Activated naive CD8-positive, alpha-beta T cell treated with anti-CD3 and anti-CD28 coated beads, Interleukin-2, amount 50 U/mL, for 16 hours (primary cell): ENCODE measurements around the gene DUSP10.

Experiments used
- DNase-seq: peaks from one replicate; pipeline ENCODE4 v3.0.0-alpha.2; 2020; ENCODE audit warnings: low read depth, low spot score

The DUSP10 gene

DNA sequence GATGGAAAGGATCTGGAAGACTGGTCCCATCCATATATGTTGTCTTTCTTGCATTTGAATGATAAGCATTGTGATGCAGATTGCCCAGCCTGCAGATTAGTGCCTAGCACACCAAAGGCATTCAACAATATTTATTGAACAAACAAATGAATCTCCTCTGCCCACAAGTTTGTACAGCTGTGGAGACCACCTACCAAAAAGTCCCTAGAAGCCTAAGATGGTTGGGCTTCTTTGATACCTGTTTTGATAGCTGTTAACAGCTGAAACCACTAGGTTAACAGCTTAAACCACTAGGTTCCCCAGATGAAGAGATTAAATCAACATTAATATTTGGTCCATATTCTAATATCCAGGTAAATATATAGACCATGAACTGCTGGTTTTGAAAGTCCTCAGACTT, 9.8 kb downstream of the DUSP10 start:
- DNase-seq, result no peak

DNA sequence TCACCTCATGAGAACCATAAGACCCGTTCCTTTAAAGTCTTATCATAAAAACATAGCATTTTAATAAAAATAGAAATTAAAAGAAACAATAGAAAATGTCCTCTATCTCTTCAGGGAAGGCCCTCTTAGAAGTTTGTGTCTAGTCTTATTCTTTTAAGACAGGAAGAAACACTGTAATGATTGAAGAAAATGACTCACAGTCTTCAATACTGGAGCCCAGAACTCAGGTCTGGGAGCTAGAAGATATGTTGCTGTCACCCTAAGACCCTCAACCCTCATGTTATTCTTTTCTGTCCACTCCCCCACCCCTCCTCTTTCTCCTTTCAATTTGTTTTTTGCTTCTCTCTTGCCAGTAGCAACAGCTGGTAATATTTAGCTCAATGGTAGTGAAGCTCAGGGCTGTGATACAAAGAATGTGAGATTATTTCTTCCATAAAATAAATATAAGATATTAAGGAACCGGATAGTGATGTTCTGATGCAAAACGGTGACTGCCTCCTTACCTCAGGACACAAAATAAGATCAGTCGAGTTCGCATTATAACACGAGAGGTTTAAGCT, 12.0 kb downstream of the DUSP10 start:
- DNase-seq, result no peak

DNA sequence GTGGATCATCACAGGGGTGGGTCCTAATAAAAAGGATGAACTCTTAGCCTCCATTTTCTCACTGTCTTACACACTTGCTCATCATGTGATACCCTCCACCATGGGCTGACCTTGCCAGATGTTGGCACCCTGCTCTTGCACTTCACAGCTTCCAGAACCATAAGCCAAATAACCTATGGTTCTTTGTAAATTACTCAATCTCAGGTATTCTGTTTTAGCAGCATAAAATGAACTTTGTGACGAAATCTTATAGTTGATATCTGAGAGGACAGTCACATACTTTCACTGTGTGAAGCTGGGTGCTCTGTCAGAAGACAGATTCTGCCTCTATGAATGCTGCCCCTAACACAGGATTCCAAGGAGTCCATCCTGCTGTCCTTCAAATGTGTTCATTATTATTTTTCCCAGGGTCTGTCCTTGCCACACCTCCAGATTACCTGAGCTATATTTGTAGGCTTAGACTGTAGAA, 13.8 kb downstream of the DUSP10 start:
- no peak for DNase-seq

DNA sequence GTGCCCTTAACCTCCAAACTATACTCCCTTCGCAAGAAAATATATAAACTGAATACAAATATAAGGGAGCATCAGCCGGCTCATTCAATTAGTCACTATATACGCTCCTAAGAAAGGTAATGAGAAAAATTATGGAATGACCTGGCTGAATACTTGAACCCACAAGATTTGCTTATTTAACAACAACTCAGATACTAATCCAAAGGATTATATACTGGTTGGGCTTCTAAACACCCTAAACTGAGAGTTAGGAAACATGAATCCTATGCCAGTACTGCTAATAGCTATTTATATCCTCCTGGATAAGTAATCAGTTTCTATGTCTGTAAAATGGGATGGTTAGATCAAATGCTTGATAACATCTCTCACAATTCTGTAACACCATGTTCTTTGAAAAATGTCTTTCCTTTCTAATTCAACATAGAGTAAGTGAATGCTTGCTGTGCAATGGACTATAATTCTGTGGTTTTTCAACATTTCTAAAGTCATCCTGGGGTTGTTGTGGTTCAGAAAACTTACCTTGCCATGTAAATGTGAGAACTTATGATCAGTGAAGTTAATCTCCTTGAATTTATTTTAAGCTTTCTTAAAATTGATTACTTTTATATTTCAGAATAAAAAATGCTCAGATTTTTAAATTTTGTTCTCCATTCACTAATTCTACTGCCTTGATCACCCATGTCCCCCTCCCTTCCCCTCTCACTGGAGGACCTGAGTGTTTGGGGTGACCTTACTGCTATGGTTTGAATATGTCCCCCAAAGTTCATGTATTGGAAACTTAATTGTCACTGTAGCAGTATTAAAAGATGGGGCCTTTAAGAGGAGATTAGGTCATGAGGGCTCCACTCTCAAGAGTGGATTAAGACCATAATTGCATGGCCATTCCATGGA, 14.5 kb downstream of the DUSP10 start:
- DNase-seq, result no peak

DNA sequence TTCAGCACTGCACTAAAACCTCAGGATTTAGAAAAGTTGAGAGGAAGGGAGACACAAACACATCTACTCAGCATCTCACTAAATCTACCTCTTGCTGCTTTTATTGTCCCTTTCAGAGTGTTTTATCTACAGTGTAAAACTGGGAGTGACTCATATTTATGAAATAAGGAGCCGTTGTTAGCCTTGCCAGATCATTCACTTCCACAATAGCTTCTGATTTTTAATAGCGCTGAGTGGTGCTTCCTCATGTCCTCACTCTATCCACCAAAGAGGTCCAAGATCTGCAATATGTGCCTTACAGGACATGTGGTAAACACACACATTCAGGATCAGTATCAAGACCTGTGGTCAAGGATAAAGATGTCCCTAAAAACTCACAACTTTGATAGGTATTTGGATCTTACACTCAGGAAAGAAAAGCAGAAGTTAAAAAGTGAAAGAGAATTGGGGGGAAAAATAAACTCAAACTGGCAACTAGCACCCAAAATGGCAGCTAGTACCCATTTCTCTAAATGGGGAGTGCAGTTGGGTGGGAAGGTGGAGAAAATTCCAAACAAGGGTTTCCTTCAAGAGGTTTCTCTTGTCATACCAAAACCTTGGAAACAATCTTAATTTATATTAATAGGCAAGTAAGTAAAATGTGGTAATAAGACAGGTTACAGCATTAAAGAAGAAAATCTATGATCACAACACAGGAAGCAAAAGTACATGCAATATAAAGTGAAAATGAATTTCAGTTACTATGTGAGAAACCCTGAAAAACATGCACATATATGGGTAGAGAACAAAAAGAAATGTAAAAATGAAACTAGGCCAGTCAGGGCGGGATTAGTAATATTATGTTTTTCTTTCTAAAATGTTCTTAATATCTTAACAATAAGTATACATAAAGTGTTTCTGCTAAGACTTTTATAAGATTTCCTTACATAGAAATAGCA, 15.9 kb downstream of the DUSP10 start:
- DNase-seq, result no peak

DNA sequence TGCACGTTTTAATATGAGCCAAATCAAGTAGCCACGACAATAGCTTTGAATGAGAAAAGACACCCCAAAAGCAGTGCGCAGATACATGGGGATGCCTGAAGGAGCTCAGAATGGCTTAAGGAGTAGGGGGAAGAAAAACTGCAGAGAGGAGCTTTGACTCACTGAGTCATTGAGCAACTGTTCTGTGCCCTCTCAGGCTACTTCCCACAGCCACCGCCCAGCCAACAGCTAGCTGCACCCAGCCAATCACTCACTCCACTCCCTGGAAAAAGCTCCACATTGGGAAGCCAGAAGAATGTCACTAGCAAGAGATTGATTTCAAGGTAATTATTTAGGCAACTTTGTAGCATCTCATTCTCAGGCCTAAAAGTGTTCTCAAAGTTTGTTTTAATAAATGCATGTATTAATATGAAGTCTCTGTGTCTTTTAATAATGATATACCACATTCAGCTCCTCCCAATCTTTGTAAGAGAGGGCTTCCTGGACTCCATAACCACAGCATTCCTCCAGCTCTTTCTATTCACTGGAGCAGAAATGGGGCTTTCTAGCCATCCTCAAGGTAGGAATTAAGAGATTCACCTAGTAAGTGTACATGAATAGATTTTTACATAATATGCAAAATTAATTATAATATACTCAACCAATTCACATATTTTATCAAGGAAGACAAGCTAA, 16.8 kb downstream of the DUSP10 start:
- no peak for DNase-seq

DNA sequence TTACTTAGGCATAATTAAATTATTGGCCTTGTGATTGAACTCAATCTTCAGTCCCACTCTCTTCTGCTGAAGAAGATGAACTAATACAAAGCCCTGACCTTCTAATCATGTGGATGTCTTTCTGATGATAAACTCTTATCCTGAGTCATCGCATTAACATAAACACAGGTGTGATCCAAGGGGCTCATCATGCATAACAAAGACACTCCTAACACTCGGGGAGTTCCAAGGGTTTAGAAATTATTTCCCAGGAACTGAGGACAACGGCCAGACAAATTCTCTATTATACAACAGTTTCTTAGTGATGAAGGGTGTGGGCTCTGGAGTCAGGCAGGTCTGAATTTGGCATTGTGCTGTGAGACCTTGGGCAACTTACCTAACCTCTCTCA, 18.0 kb downstream of the DUSP10 start:
- no peak for DNase-seq

DNA sequence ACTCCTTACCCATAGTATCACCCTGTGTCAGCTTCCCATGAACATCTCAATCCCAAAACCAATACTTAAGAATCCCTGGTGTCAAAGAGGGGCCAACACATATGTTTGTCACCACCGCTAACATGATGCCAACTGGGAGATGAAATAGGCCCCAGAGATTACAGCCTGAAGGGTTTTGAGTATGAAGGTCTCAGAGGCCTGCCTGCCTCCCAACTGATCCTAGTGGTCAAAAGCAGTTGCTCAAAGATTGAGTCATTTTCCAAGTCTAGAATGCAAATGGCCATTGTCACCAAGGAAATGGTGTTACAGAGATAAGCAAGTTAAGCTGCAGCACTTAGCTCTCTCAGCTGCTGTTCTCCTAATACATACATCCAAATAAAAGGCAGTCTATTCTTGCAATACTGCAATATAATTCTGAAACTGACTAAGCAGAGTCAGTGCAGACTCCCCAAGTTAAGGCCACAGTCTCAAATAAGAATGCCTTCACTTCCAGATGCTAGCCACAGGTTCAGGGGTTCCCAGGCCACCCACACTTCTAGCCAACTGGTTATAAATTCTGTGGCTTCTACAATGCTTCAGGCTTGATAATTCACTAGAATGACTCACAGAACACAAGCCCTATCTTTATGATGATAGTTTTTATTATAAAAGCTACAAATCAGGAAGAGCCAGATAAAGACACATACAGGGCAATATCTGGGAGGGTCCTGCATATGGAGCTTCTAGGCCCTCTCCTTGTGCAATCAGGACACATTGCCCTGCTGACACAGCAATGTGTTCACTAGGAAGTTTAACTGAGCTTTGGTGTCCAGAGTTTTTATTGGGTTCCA, 18.7 kb downstream of the DUSP10 start:
- DNase-seq, result no peak

DNA sequence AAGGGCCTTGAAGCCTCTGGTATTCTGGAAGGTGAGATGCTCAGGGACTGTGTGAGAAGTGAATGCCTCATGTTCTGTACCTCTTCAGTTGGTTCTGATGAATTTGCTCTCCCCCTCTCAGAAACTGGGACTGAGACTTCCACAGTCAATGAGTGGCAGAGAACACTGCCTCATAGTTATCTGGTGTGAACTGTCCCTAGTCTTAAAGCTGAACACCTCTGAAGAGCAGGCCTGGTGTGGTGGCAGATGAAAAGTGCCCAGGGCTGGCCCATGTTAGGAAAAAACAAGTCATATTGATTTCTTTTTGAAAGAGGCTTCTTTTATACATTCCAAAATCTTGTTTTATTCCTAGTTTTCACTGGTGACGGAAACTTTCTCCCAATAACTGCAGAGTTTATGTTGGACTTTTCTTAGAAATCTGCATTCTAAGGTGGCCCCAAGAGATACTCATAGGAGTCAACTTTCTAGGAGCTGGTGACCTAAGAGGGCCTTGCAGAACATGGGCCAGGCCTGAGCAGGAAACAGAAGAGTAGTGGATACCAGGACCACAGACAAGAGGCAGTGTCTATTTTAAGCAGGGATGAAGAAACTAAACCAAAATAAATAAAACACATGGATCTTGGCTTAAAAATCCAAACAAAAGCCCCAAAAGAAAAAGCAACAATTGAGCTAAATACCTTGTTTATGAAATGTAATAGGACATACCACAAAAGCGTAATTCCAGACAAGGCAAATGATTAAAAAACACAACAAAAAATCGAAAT, 19.5 kb downstream of the DUSP10 start:
- DNase-seq, result no peak

DNA sequence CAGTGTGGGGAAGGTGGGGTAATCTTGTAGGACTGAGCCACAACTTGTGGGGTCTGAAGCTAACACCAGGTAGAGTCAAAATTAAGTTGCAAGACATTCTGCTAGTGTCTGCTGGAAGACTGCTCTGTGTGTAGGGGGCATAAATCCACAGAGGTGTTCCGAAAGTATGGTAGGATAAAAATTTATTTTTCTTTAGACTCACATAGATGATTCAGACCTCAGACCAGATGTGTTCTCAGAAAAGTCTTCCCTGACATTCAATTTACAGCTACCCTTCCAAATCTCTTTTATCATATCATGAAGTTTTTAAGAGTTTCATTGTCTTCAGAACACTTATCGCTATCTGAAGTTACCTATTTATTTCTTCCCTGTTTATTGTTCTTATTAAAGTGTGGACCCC, 21.3 kb downstream of the DUSP10 start:
- DNase-seq, result no peak

DNA sequence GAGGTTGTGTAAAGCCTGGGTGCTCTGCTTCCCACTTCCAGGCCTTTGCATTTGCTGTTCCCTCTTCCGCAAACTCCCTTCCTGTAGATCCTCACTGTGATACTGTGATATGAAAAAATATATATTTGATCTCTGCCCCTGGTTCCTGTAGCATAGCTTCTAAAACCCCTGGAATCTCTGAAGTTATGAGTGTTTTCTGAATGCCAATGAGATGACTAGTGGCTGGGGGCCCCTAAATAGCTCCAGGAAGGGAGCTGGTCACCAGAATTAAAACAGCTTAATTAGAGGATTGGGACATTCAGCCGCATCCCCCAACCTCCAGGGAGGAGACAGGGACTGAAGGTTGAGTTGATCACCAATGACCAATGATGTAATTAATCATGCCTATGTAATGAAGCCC, 21.9 kb downstream of the DUSP10 start:
- DNase-seq, result no peak

DNA sequence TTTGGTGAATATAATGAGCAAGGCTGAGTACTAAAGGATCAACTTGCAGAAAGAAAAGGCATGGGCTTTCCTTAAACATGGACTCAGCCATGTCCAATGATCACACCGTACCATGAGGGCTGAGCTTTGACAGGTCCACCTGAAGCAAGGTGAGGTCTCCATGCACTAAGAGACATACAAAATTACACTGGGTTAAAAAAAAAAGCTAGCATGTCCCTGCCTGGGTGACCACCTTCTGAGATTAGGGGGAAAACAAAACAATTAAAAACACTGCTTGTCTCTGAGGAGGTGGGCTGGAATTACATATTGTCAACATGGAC, 22.7 kb downstream of the DUSP10 start:
- DNase-seq, result no peak

DNA sequence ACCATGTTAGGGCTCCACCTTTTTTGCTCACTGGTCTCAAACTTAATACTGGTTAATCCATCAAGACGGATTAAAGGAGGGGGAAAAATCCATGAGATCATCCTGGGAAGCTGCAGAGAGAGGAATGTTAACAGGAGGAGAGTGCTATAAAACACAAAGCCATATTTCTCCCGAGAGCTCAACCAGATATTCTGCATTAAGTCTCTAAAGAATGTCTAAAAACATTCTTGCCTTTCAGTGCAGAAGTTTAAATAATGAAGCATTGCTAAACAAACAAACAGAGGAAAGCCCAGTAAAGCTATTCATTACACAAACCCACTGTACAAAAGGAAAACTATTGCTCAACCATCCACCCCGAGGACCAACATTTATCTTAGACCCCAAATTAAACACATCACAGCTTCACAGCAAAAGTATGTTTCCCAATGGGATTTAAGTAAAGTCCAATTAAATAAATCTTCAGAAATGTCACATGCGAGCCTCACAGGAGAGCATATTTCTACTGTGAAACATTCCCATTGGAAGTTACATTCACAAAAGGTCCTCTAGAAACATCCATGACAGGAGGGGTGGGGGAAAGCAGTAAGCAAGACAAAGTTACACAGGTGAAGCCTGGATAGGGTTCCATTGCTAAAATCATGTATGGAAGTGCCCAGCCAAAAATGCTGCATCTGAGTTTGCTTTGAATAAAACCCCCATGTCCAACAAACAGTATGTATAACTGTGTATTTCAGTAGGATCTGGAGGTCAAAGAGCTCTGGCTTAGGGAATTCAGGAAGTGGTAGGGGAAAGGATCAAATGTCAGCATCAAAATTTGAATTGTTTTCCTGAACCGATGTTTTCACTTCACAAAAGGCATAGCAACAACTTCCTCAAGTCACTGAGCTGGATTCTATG, 23.3 kb downstream of the DUSP10 start:
- no peak for DNase-seq

DNA sequence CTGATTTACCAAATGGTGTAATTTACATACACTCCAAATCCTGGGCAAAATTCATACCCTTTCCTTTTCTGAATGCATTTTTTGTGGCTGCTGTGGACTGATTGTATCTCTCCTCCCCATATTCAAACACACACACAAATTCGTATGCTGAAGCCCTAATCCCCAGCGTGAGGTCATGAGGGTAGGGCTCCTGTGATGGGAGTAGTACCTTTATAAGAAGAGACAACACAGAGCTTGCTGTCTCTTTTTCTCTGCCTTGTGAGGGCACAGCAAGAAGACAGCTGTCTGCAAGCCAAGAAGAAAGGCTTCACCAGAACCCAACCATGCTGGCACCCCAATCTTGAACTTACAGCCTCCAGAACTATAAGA, 24.4 kb downstream of the DUSP10 start:
- DNase-seq, result no peak

DNA sequence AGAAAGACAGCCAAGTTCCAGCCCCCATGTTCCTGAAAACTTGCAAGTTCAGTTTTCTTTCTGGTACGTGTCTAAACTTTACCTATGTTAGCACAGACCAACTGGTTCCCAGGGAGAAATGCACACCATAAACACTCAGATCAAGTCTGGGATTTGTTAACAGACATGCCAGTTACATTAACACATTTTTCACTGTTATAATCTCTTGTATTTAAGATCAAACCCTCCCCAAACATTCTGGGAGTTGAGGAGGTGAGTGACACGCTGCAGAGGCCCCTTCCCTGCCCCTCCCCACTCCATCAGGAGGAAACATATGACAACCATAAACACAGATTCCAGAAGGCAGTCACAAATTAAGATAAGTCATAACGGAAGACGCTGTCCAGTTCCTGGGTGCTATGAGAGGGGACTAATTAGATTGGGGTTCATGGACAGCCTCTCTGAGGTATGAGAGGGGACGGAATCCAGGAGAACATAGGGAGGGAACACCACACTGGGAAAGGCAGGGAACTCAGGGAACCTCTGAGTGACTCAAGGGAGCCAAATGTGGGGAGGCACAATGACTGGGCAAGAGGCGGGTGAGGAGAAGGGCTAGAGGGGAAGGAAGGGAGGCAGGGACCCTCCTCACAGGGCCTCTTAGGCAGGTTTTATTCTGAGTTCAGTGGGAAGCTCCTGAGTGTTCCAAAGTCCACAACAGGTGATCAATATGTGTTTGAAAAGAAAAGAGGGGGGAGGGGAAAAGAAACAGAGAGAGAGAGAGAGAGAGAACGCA, 25.0 kb downstream of the DUSP10 start:
- no peak for DNase-seq

DNA sequence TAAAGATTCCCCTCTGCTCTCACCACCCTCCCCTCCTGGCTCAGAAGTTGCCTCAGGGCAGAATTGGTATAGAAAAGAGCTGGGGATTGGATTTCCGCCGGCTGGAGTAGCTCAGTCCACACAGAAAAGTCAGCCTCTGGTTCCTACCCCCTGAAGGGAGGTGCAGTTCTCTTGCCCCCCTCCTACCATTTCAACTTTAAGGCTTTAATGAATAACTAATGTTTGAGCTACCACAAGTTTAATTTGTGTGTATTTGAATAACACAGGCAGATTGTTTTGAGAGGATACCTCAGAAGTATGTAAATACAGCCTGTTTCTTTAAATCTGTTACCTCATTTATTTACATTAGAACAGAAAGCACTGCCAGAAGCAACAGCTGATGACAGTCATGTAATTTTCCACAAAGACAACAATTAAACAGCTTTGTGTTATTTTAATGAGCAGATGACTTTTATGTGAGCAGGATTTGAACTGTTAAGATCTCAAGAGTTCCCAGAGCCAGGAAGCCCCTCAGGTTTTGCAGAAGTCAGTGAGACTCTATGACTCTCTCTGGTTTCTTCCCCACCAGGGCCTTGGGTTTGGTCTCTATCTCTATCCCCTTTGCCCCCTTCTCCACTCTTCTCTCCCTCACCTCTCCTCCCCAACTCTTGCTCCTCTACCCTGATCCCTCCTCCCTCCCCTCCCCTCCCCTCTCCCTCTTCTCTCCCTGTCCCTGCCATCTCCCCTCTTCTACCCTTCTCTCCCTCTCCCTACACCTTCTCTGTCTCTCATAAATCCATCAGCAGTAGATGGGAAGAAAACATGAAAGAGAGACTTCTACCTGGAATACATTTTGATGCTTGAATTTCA, 26.3 kb downstream of the DUSP10 start:
- no peak for DNase-seq
